ENCODE results near the gene CD48.

The CD48 gene

DNA sequence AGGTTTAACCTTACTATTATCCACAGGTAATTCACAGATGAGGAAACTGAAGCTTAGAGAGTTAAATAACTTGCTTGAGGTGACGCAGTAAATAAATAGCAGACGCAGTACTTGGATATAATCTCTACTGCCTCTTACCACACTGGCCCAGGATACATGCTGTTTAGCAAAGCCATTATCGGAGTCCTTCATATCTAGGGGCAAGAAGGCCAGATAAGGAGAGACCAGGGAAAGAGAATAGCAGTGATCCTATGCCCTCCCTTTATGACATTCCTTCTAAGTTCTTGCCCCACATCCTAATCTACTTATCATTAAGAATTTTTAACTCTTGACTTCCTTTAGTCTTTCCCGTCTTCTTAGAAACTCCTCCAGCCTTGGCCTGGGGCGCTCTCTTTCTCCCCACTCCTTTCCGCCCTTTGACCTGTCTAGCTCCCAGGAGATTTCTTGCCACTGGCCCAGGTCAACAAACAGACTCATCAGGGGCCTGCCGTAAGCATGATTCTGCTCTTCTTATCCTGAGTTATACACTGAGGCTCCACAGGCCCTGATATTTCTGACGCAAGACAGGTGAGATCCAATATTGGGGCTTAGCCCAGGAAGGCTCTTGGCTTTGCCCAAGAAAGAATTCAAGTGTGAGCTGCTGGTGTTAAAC lies 53.3 kb downstream of the CD48 start:
- Histone ChIP-seq H3K9ac (ENCODE audit: low read length) (no peak overlapping the region), H3K4ac (ENCODE audit: low read depth in 1 of 2, low read length in 2 of 2) (peak overlapping the region; percentile 25 to 47), H4K8ac (ENCODE audit: low read length) (no peak overlapping the region), H3K27me3 (ENCODE audit: control insufficient read depth in 1 of 2, insufficient read depth in 1 of 2, low read length in 2 of 2) (peaks cover 8% of the 10 kb centered on the region in 2 experiments), H3K23ac (ENCODE audit: low read length in 2 of 2) (no peak overlapping the region), H3K4me3 (ENCODE audit: insufficient read depth in 1 of 2, low read depth in 1 of 2, low read length in 2 of 2) (no peak overlapping the region), H3K79me1 (replicated peaks; ENCODE audit: low read length, poor library complexity, severe bottlenecking) (no peaks in the 10 kb centered on the region), H3K9me3 (ENCODE audit: control insufficient read depth, low read length) (no peaks in the 10 kb centered on the region), H2BK5ac (ENCODE audit: low read depth, low read length, poor library complexity, severe bottlenecking) (no peak overlapping the region), H2AK5ac (ENCODE audit: low read length, severe bottlenecking) (no peak overlapping the region), H3K18ac (ENCODE audit: low read depth in 1 of 2, low read length in 2 of 2) (peak overlapping the region; percentile 15 to 61), H3K4me2 (ENCODE audit: low read length, poor library complexity, severe bottlenecking) (no peak overlapping the region), H2BK15ac (ENCODE audit: low read depth, poor library complexity, severe bottlenecking) (no peak overlapping the region), H3K27ac (ENCODE audit: low read length, poor library complexity, severe bottlenecking) (no peak overlapping the region), H3K4me1 (ENCODE audit: control insufficient read depth, insufficient read depth, low read depth, low read length) (no peaks in the 10 kb centered on the region), H2AFZ (ENCODE audit: low read depth, low read length) (no peak overlapping the region), H2BK12ac (ENCODE audit: low read length in 2 of 2) (peak overlapping the region; percentile 29 to 71), H3K36me3 (ENCODE audit: control insufficient read depth in 1 of 2, insufficient read depth in 2 of 2, low read depth in 1 of 2, low read length in 2 of 2) (no peaks in the 10 kb centered on the region), H4K91ac (ENCODE audit: low read length) (peak overlapping the region; percentile 52), H3K14ac (ENCODE audit: low read length in 2 of 2) (no peak overlapping the region), H2BK120ac (ENCODE audit: low read depth, low read length) (peak overlapping the region; percentile 83)
- no peak for DNase-seq
- WGBS: 64% methylated on average over 8 of the region's 8 CpGs

DNA sequence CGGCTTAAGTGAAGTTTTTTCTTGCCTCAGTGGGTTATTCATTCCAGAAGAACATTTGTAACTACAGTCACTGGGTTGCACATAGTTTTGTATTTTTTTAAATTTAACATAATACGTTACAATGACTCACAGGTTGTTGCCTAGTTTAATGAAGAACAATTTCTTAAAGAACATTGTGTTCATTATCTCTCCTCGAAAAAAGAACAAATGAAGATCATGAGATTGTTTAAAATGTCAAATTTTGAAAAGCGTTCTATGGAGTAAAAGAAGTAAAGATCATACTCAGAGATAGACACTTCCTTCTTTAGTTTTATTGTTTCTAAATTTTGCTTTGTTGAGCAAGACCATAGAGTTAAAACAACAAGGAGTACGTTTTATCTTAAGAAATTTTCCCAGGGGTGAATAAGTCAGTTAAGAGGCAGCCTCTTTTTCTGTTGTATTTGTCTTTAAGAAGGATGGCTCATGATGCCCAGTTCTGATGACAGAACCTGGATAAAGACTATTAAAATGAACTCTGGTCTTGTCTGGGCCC lies 54.3 kb downstream of the CD48 start:
- H2AFZ ChIP-seq (ENCODE audit: low read depth, low read length): no peak overlapping the region
- no peak overlapping the region for H3K27ac ChIP-seq (ENCODE audit: low read length, poor library complexity, severe bottlenecking)
- no peak overlapping the region for H2AK5ac ChIP-seq (ENCODE audit: low read length, severe bottlenecking)
- no peak overlapping the region for H3K4me3 ChIP-seq (ENCODE audit: insufficient read depth in 1 of 2, low read depth in 1 of 2, low read length in 2 of 2)
- no peaks in the 10 kb centered on the region for H3K36me3 ChIP-seq (ENCODE audit: control insufficient read depth in 1 of 2, insufficient read depth in 2 of 2, low read depth in 1 of 2, low read length in 2 of 2)
- peak overlapping the region in 1 of 2 experiments; percentile 45 for H3K4ac ChIP-seq (ENCODE audit: low read depth in 1 of 2, low read length in 2 of 2)
- no peak overlapping the region for H3K4me2 ChIP-seq (ENCODE audit: low read length, poor library complexity, severe bottlenecking)
- H3K23ac ChIP-seq (ENCODE audit: low read length in 2 of 2): no peak overlapping the region
- WGBS: 46% methylated on average over 1 of the region's 5 CpGs
- peaks cover 8% of the 10 kb centered on the region in 2 experiments for H3K27me3 ChIP-seq (ENCODE audit: control insufficient read depth in 1 of 2, insufficient read depth in 1 of 2, low read length in 2 of 2)
- H3K79me1 ChIP-seq (replicated peaks; ENCODE audit: low read length, poor library complexity, severe bottlenecking): no peaks in the 10 kb centered on the region
- H2BK12ac ChIP-seq (ENCODE audit: low read length in 2 of 2): no peak overlapping the region
- no peak overlapping the region for H2BK15ac ChIP-seq (ENCODE audit: low read depth, poor library complexity, severe bottlenecking)
- H3K9ac ChIP-seq (ENCODE audit: low read length): no peak overlapping the region
- DNase-seq: peak; percentile 28
- H2BK5ac ChIP-seq (ENCODE audit: low read depth, low read length, poor library complexity, severe bottlenecking): no peak overlapping the region
- no peak overlapping the region for H4K8ac ChIP-seq (ENCODE audit: low read length)
- peak overlapping the region in 1 of 2 experiments; percentile 75 for H3K18ac ChIP-seq (ENCODE audit: low read depth in 1 of 2, low read length in 2 of 2)
- no peaks in the 10 kb centered on the region for H3K4me1 ChIP-seq (ENCODE audit: control insufficient read depth, insufficient read depth, low read depth, low read length)
- no peak overlapping the region for H4K91ac ChIP-seq (ENCODE audit: low read length)
- H3K14ac ChIP-seq (ENCODE audit: low read length in 2 of 2): no peak overlapping the region
- H2BK120ac ChIP-seq (ENCODE audit: low read depth, low read length): no peak overlapping the region
- H3K9me3 ChIP-seq (ENCODE audit: control insufficient read depth, low read length): no peaks in the 10 kb centered on the region

DNA sequence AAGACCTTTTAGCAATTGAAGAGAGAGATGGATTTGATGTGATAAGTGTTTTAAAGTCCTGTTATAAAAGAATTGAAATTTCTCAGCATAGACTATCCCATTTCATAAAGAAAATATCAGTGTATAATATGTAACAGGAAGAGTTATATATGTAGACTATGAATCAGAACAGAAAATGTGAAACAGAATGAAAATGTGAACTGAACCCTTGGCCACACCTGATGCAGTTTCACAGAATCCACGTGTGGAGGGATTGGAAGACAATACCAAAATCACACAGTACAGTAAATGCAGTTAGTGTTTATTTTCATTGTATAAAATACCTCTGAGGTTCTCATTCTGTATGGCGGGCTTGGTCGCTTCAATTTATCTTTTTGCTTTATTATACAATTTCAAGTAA lies 54.9 kb downstream of the CD48 start:
- H2AK5ac ChIP-seq (ENCODE audit: low read length, severe bottlenecking): no peak overlapping the region
- no peak overlapping the region for H3K9ac ChIP-seq (ENCODE audit: low read length)
- no peak overlapping the region for H2AFZ ChIP-seq (ENCODE audit: low read depth, low read length)
- H3K4me2 ChIP-seq (ENCODE audit: low read length, poor library complexity, severe bottlenecking): no peak overlapping the region
- DNase-seq: no peak
- H3K27me3 ChIP-seq (ENCODE audit: control insufficient read depth in 1 of 2, insufficient read depth in 1 of 2, low read length in 2 of 2): peaks cover 8% of the 10 kb centered on the region in 2 experiments
- no peak overlapping the region for H2BK15ac ChIP-seq (ENCODE audit: low read depth, poor library complexity, severe bottlenecking)
- H3K79me1 ChIP-seq (replicated peaks; ENCODE audit: low read length, poor library complexity, severe bottlenecking): no peaks in the 10 kb centered on the region
- no peak overlapping the region for H3K27ac ChIP-seq (ENCODE audit: low read length, poor library complexity, severe bottlenecking)
- H4K91ac ChIP-seq (ENCODE audit: low read length): no peak overlapping the region
- no peak overlapping the region for H4K8ac ChIP-seq (ENCODE audit: low read length)
- no peaks in the 10 kb centered on the region for H3K9me3 ChIP-seq (ENCODE audit: control insufficient read depth, low read length)
- WGBS: no CpG with 5 or more reads among the region's 3 CpGs
- H3K18ac ChIP-seq (ENCODE audit: low read depth in 1 of 2, low read length in 2 of 2): no peak overlapping the region
- no peaks in the 10 kb centered on the region for H3K36me3 ChIP-seq (ENCODE audit: control insufficient read depth in 1 of 2, insufficient read depth in 2 of 2, low read depth in 1 of 2, low read length in 2 of 2)
- H2BK5ac ChIP-seq (ENCODE audit: low read depth, low read length, poor library complexity, severe bottlenecking): no peak overlapping the region
- no peak overlapping the region for H3K23ac ChIP-seq (ENCODE audit: low read length in 2 of 2)
- H3K4ac ChIP-seq (ENCODE audit: low read depth in 1 of 2, low read length in 2 of 2): no peak overlapping the region
- H2BK12ac ChIP-seq (ENCODE audit: low read length in 2 of 2): no peak overlapping the region
- no peak overlapping the region for H3K14ac ChIP-seq (ENCODE audit: low read length in 2 of 2)
- no peaks in the 10 kb centered on the region for H3K4me1 ChIP-seq (ENCODE audit: control insufficient read depth, insufficient read depth, low read depth, low read length)
- H3K4me3 ChIP-seq (ENCODE audit: insufficient read depth in 1 of 2, low read depth in 1 of 2, low read length in 2 of 2): no peak overlapping the region
- H2BK120ac ChIP-seq (ENCODE audit: low read depth, low read length): no peak overlapping the region

DNA sequence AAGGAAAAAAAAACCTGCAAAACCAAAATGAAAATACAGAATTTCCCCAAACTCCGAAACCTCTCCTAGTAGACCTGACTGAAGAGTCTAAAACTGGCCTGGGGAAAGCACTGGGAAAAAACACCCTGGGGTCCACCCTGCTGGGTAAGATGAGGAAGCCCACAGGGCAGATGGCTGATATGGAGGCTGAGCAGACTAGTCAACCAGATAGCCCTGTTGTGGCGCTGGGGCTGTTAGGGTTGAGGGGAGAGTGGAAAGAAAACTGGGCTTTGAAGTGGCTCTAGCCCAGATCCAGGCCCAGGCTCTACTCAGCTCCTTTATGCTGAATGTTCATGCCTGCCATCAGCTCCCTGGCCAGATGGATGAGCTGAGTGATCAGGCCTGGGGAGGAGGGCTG lies 58.0 kb downstream of the CD48 start:
- Histone ChIP-seq H3K4me1 (ENCODE audit: control insufficient read depth, insufficient read depth, low read depth, low read length) (no peaks in the 10 kb centered on the region), H4K91ac (ENCODE audit: low read length) (peak overlapping the region; percentile 25), H2AK5ac (ENCODE audit: low read length, severe bottlenecking) (no peak overlapping the region), H3K4me2 (ENCODE audit: low read length, poor library complexity, severe bottlenecking) (no peak overlapping the region), H3K18ac (ENCODE audit: low read depth in 1 of 2, low read length in 2 of 2) (peak overlapping the region; percentile 13 to 90), H3K4ac (ENCODE audit: low read depth in 1 of 2, low read length in 2 of 2) (peak overlapping the region in 1 of 2 experiments; percentile 46), H3K23ac (ENCODE audit: low read length in 2 of 2) (no peak overlapping the region), H2BK5ac (ENCODE audit: low read depth, low read length, poor library complexity, severe bottlenecking) (no peak overlapping the region), H3K27me3 (ENCODE audit: control insufficient read depth in 1 of 2, insufficient read depth in 1 of 2, low read length in 2 of 2) (peaks cover 8 to 20% of the 10 kb centered on the region in 2 experiments), H3K14ac (ENCODE audit: low read length in 2 of 2) (no peak overlapping the region), H3K27ac (ENCODE audit: low read length, poor library complexity, severe bottlenecking) (no peak overlapping the region), H3K4me3 (ENCODE audit: insufficient read depth in 1 of 2, low read depth in 1 of 2, low read length in 2 of 2) (no peak overlapping the region), H4K8ac (ENCODE audit: low read length) (no peak overlapping the region), H3K79me1 (replicated peaks; ENCODE audit: low read length, poor library complexity, severe bottlenecking) (no peaks in the 10 kb centered on the region), H2BK15ac (ENCODE audit: low read depth, poor library complexity, severe bottlenecking) (peak overlapping the region; percentile 81), H2BK12ac (ENCODE audit: low read length in 2 of 2) (peak overlapping the region; percentile 55 to 94), H2BK120ac (ENCODE audit: low read depth, low read length) (no peak overlapping the region), H3K9me3 (ENCODE audit: control insufficient read depth, low read length) (no peaks in the 10 kb centered on the region), H3K9ac (ENCODE audit: low read length) (no peak overlapping the region), H2AFZ (ENCODE audit: low read depth, low read length) (no peak overlapping the region), H3K36me3 (ENCODE audit: control insufficient read depth in 1 of 2, insufficient read depth in 2 of 2, low read depth in 1 of 2, low read length in 2 of 2) (no peaks in the 10 kb centered on the region)
- no peak for DNase-seq
- 95% methylated on average over 2 of the region's 2 CpGs for WGBS

Measured in mesenchymal stem cell (in vitro differentiated cells and primary cell).